Upper lobe of left lung (tissue), 6 donors: Measurements from ENCODE around the gene HOXB4. TPM values are rescaled to one million over a fixed set of nuclear protein-coding genes. Genes with fewer than 3 reads are reported as not detected.

Experiments
- ATAC-seq, 2 donors: fragments of 200-7000 bp; cut with Tn5 transposase; one replicate each; pipeline ENCODE4 v1.9.1; 2022; ENCODE audit warnings: mild to moderate bottlenecking in 2 of 2, moderate library complexity in 2 of 2; ENCODE audit not compliant: low FRiP score in 2 of 2
- DNase-seq, 2 donors: peaks; one replicate each; pipeline ENCODE4 v3.0.0-alpha.2; 2019 to 2020
- H3K27ac ChIP-seq, 4 donors: fragments of 200-600 bp; sonication (generic); one replicate each; pipeline ENCODE4 v1.5.1; 2016 to 2019
- H3K27me3 ChIP-seq, 4 donors: fragments of 200-600 bp; sonication (generic); one replicate each; pipeline ENCODE4 v1.5.1; 2017 to 2019
- H3K36me3 ChIP-seq, 4 donors: fragments of 200-600 bp; sonication (generic); one replicate each; pipeline ENCODE4 v1.5.1; 2016 to 2019
- H3K4me1 ChIP-seq, 4 donors: fragments of 200-600 bp; sonication (generic); one replicate each; pipeline ENCODE4 v1.5.1; 2018 to 2019
- H3K4me3 ChIP-seq, 4 donors: fragments of 200-600 bp; sonication (generic); one replicate each; pipeline ENCODE4 v1.5.1; 2017 to 2019; ENCODE audit warnings: mild to moderate bottlenecking in 2 of 4, moderate library complexity in 1 of 4
- H3K9me3 ChIP-seq, 4 donors: fragments of 200-600 bp; sonication (generic); one replicate each; pipeline ENCODE4 v1.5.1; 2018 to 2019
- EP300 ChIP-seq, 4 donors: sonication (generic); formaldehyde crosslinking; IDR thresholded peaks; one replicate each; pipeline ENCODE4 v1.5.1; 2017; ENCODE audit warnings: antibody characterized with exemption in 4 of 4, control low read depth in 2 of 4
- POLR2A ChIP-seq, 4 donors: fragments of 450-650 bp; IDR thresholded peaks; one replicate each; pipeline ENCODE4 v1.5.1; 2016 to 2017; ENCODE audit warnings: antibody characterized with exemption in 4 of 4, mild to moderate bottlenecking in 2 of 4
- POLR2AphosphoS5 ChIP-seq, 2 donors: sonication (generic); formaldehyde crosslinking; IDR thresholded peaks; one replicate each; pipeline ENCODE4 v1.5.1; 2017; ENCODE audit warnings: antibody characterized with exemption in 2 of 2
- WGBS, 2 donors: methylation state at CpG; one replicate each; pipeline ENCODE4 v1.1.5; 2017 to 2018; 5-methylcytosine and 5-hydroxymethylcytosine counted together
- total RNA-seq, 6 donors: library from RNA; depleted of rRNA in 4 of 6; stranded (reverse); fragments of >200 nt in 4 of 6; gene quantifications; one replicate each; pipeline versions ENCODE4 v1.1.0 to v1.2.1, GENCODE V29; 2016 to 2021
- TF ChIP-seq, protein P1 (sequence below), 6 experiments: fragments of 450-650 bp in 4 of 6; fragments of 200-600 bp in 2 of 6; sonication (generic) in 2 of 6; IDR thresholded peaks; one replicate each; pipeline ENCODE4 v1.5.1; 2016 to 2019; ENCODE audit warnings: antibody characterized with exemption in 6 of 6
- donor health status: DM: no; HTN: no; CAD: no; lungs with moderate emphysema.
- donor health status: DM: no; HTN: yes; CAD: no; lungs with severe emphysema.

Gene HOXB4
- total RNA-seq, 6 donors from 2014 or later = 0.61 to 5.6 (median 2.0) TPM

GRCh38 chr17:48584223-48584741, 6.1 kb upstream of the HOXB4 start:
- Histone ChIP-seq H3K27me3 (peaks cover 0 to 64% (median 35%) of the 10 kb centered on the region in 4 donors), H3K27ac (peak overlapping the region in 3 of 4 donors; percentile 89 to 90 (median 90)), H3K9me3 (no peaks in the 10 kb centered on the region), H3K4me3 (no peak overlapping the region), H3K36me3 (no peaks in the 10 kb centered on the region), H3K4me1 (peaks cover 32 to 52% (median 35%) of the 10 kb centered on the region in 4 donors)
- TF ChIP-seq EP300 (IDR thresholded peaks at IDR 0.05) = no peak
- TF ChIP-seq POLR2AphosphoS5 (IDR thresholded peaks at IDR 0.05) = no peak
- TF ChIP-seq, protein P1, sequence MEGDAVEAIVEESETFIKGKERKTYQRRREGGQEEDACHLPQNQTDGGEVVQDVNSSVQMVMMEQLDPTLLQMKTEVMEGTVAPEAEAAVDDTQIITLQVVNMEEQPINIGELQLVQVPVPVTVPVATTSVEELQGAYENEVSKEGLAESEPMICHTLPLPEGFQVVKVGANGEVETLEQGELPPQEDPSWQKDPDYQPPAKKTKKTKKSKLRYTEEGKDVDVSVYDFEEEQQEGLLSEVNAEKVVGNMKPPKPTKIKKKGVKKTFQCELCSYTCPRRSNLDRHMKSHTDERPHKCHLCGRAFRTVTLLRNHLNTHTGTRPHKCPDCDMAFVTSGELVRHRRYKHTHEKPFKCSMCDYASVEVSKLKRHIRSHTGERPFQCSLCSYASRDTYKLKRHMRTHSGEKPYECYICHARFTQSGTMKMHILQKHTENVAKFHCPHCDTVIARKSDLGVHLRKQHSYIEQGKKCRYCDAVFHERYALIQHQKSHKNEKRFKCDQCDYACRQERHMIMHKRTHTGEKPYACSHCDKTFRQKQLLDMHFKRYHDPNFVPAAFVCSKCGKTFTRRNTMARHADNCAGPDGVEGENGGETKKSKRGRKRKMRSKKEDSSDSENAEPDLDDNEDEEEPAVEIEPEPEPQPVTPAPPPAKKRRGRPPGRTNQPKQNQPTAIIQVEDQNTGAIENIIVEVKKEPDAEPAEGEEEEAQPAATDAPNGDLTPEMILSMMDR (IDR thresholded peaks at IDR 0.05) = no peak
- no peak for TF ChIP-seq POLR2A (IDR thresholded peaks at IDR 0.05)
- no peak for DNase-seq
- peak in 1 of 2 donors; percentile 34 for ATAC-seq
- WGBS, 2 donors = 38 to 46% methylated on average over 2 of the region's 2 CpGs

DNA sequence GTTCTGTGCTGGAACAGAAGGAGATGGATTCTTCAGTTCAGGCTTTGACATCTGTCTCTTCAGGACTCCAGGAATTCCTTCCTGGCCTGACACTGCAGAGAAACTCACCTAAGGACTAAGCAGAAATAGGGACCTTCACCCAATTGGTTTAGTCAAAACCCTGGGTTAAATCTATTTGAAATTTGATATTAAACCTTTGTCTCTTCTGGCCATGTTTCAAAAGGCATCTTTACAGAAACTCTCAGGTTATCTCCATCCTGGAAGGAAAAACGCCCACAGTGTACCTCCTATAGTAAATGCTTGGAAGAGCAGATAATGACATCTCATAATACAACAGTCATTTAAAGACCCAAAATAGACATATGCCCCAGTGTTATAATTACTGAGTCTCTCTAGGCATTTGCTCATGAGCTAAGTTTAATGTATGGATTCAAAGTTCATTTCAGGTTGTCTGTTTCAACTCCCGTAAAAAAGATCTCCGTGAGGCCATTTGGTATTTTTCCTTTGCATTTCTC, 5.6 kb upstream of the HOXB4 start:
- ATAC-seq (no peak), DNase-seq (no peak)
- TF ChIP-seq POLR2AphosphoS5 (IDR thresholded peaks at IDR 0.05) = no peak
- TF ChIP-seq, protein P1 (IDR thresholded peaks at IDR 0.05) = no peak
- no peak for TF ChIP-seq POLR2A (IDR thresholded peaks at IDR 0.05)
- Histone ChIP-seq H3K27ac (peak overlapping the region in 3 of 4 donors; percentile 89 to 94 (median 90)), H3K27me3 (peaks cover 0 to 68% (median 37%) of the 10 kb centered on the region in 4 donors), H3K9me3 (no peaks in the 10 kb centered on the region), H3K4me1 (peaks cover 32 to 52% (median 35%) of the 10 kb centered on the region in 4 donors), H3K36me3 (no peaks in the 10 kb centered on the region), H3K4me3 (no peak overlapping the region)
- WGBS, 2 donors = 60 to 67% methylated on average over 3 of the region's 3 CpGs

GRCh38 chr17:48582750-48583069, 4.6 kb upstream of the HOXB4 start:
- Histone ChIP-seq H3K36me3 (no peaks in the 10 kb centered on the region), H3K4me1 (peaks cover 32 to 44% (median 35%) of the 10 kb centered on the region in 4 donors), H3K4me3 (peak overlapping the region in 2 of 4 donors; percentile 47 to 48), H3K27me3 (peaks cover 0 to 78% (median 42%) of the 10 kb centered on the region in 4 donors), H3K27ac (peak overlapping the region; percentile 80 to 94 (median 86)), H3K9me3 (no peaks in the 10 kb centered on the region)
- DNase-seq = no peak
- TF ChIP-seq EP300 (IDR thresholded peaks at IDR 0.05) = no peak
- TF ChIP-seq POLR2AphosphoS5 (IDR thresholded peaks at IDR 0.05) = no peak
- TF ChIP-seq POLR2A (IDR thresholded peaks at IDR 0.05) = no peak
- TF ChIP-seq, protein P1 (IDR thresholded peaks at IDR 0.05) = no peak
- 30 to 32% methylated on average over 7 of the region's 7 CpGs for WGBS, 2 donors
- no peak for ATAC-seq

GRCh38 chr17:48579760-48580554, 1.8 kb upstream of the HOXB4 start:
- Histone ChIP-seq H3K4me1 (peaks cover 18 to 33% (median 22%) of the 10 kb centered on the region in 4 donors), H3K27ac (peak overlapping the region; percentile 80 to 94 (median 86)), H3K9me3 (no peaks in the 10 kb centered on the region), H3K27me3 (peaks cover 0 to 83% (median 45%) of the 10 kb centered on the region in 4 donors), H3K4me3 (peak overlapping the region in 2 of 4 donors; percentile 47 to 48), H3K36me3 (no peaks in the 10 kb centered on the region)
- no peak for ATAC-seq
- WGBS, 2 donors = 24 to 26% methylated on average over 26 of the region's 26 CpGs
- DNase-seq = peak in 1 of 2 donors; percentile 77
- TF ChIP-seq, protein P1 (IDR thresholded peaks at IDR 0.05) = no peak
- peak in 1 of 2 donors; percentile 42 for TF ChIP-seq POLR2AphosphoS5 (IDR thresholded peaks at IDR 0.05)
- no peak for TF ChIP-seq POLR2A (IDR thresholded peaks at IDR 0.05)
